H9 (cell line): ENCODE data around the gene MKRN2OS. TPM values are rescaled to one million over a fixed set of nuclear protein-coding genes. Genes with fewer than 3 reads are reported as not detected.

Source experiments
- DNase-seq: peaks from one replicate; pipeline ENCODE4 v3.0.0-alpha.2; 2017
- H2AFZ ChIP-seq: one replicate; pipeline ENCODE4 v1.6.1; 2013; ENCODE audit warnings: mild to moderate bottlenecking, low read length, control low read depth, moderate library complexity
- H2AK5ac ChIP-seq: 2 replicates; pipeline ENCODE4 v1.6.1; 2013; ENCODE audit warnings: low read length, control low read depth, mixed read lengths; ENCODE audit not compliant: insufficient read length
- H2BK120ac ChIP-seq: one replicate; pipeline ENCODE4 v1.6.1; 2013; ENCODE audit warnings: low read depth, mild to moderate bottlenecking, low read length, control low read depth, inconsistent platforms; ENCODE audit not compliant: poor library complexity, severe bottlenecking
- H2BK12ac ChIP-seq: 2 replicates; pipeline ENCODE4 v1.6.1; 2013; ENCODE audit warnings: low read length, control low read depth, mixed read lengths, low read depth; ENCODE audit not compliant: insufficient read length
- H2BK15ac ChIP-seq: 2 replicates; pipeline ENCODE4 v1.6.1; 2013; ENCODE audit warnings: low read depth, low read length, control low read depth
- H2BK20ac ChIP-seq: one replicate; pipeline ENCODE4 v1.6.1; 2013; ENCODE audit warnings: low read depth, mild to moderate bottlenecking, low read length, control low read depth, inconsistent platforms; ENCODE audit not compliant: poor library complexity, severe bottlenecking
- H2BK5ac ChIP-seq: 2 replicates; pipeline ENCODE4 v1.6.1; 2013; ENCODE audit warnings: low read length, control low read depth, mixed read lengths; ENCODE audit not compliant: insufficient read length
- H3K14ac ChIP-seq: 2 replicates; pipeline ENCODE4 v1.6.1; 2013; ENCODE audit warnings: low read length, control low read depth; ENCODE audit not compliant: insufficient read depth
- H3K18ac ChIP-seq: 2 replicates; pipeline ENCODE4 v1.6.1; 2013; ENCODE audit warnings: low read depth, mild to moderate bottlenecking, mixed read lengths, low read length, control low read depth; ENCODE audit not compliant: insufficient read length
- H3K23ac ChIP-seq: 2 replicates; pipeline ENCODE4 v1.6.1; 2013; ENCODE audit warnings: low read length, control low read depth, mixed read lengths, low read depth; ENCODE audit not compliant: insufficient read length
- H3K23me2 ChIP-seq: 2 replicates; pipeline ENCODE4 v1.6.1; 2013; ENCODE audit warnings: low read depth, mild to moderate bottlenecking, mixed read lengths, low read length, control low read depth; ENCODE audit not compliant: insufficient read length, poor library complexity, severe bottlenecking
- H3K27ac ChIP-seq: 2 replicates; pipeline ENCODE4 v1.5.1; 2013; ENCODE audit warnings: low read length, control low read depth, mixed read lengths, low read depth; ENCODE audit not compliant: insufficient read length
- H3K27me3 ChIP-seq: 2 replicates; pipeline ENCODE4 v1.6.1; 2013; ENCODE audit warnings: low read length, control low read depth, inconsistent platforms; ENCODE audit not compliant: insufficient read depth
- H3K4ac ChIP-seq: 2 replicates; pipeline ENCODE4 v1.6.1; 2013; ENCODE audit warnings: low read depth, mild to moderate bottlenecking, control low read depth, inconsistent platforms, low read length, moderate library complexity
- H3K4me1 ChIP-seq: 2 replicates; pipeline ENCODE4 v1.6.1; 2013; ENCODE audit warnings: low read length, control low read depth, inconsistent platforms; ENCODE audit not compliant: insufficient read depth
- H3K4me2 ChIP-seq: 2 replicates; pipeline ENCODE4 v1.6.1; 2013; ENCODE audit warnings: low read length, control low read depth, mixed read lengths; ENCODE audit not compliant: insufficient read length, insufficient read depth
- H3K56ac ChIP-seq: 2 replicates; pipeline ENCODE4 v1.6.1; 2013; ENCODE audit warnings: low read depth, mild to moderate bottlenecking, mixed read lengths, low read length, control low read depth; ENCODE audit not compliant: insufficient read length
- H3K79me1 ChIP-seq: 2 replicates; pipeline ENCODE4 v1.6.1; 2013; ENCODE audit warnings: low read depth, mild to moderate bottlenecking, moderate library complexity, low read length, control low read depth, inconsistent platforms; ENCODE audit not compliant: insufficient read depth, poor library complexity, severe bottlenecking
- H3K79me2 ChIP-seq: 2 replicates; pipeline ENCODE4 v1.6.1; 2013; ENCODE audit warnings: low read length, control low read depth, inconsistent platforms; ENCODE audit not compliant: insufficient read depth
- H3K9ac ChIP-seq: 2 replicates; pipeline ENCODE4 v1.6.1; 2013; ENCODE audit warnings: low read length, control low read depth, mixed read lengths; ENCODE audit not compliant: insufficient read length; ENCODE audit errors: extremely low read depth
- H3K9me3 ChIP-seq: one replicate; pipeline ENCODE4 v1.6.1; 2013; ENCODE audit warnings: low read depth, low read length, inconsistent platforms; ENCODE audit not compliant: control insufficient read depth
- H3T11ph ChIP-seq: one replicate; pipeline ENCODE4 v1.6.1; 2013; ENCODE audit warnings: mild to moderate bottlenecking, low read length, control low read depth, inconsistent platforms
- H4K20me1 ChIP-seq: one replicate; pipeline ENCODE4 v1.6.1; 2013; ENCODE audit not compliant: control insufficient read depth, insufficient read length, insufficient read depth
- H4K5ac ChIP-seq: 2 replicates; pipeline ENCODE4 v1.6.1; 2013; ENCODE audit warnings: low read depth, mild to moderate bottlenecking, mixed read lengths, low read length, control low read depth; ENCODE audit not compliant: insufficient read length
- H4K8ac ChIP-seq: replicated peaks from 2 replicates; pipeline ENCODE4 v1.6.1; 2013; ENCODE audit warnings: low read length, control low read depth, mixed read lengths, low read depth; ENCODE audit not compliant: insufficient read length
- H4K91ac ChIP-seq: 2 replicates; pipeline ENCODE4 v1.6.1; 2013; ENCODE audit warnings: low read depth, mild to moderate bottlenecking, moderate library complexity, mixed read lengths, low read length, control low read depth; ENCODE audit not compliant: insufficient read length
- H3K27ac Mint-ChIP-seq, 3 experiments: 2 replicates in 2 of 3; 3 replicates in 1 of 3; pipeline ENCODE4 v1.8.0; 2020 to 2021; ENCODE audit warnings: mixed read lengths in 3 of 3, mild to moderate bottlenecking in 1 of 3, moderate library complexity in 1 of 3
- H3K27me3 Mint-ChIP-seq: 2 replicates; pipeline ENCODE4 v1.8.0; 2021; ENCODE audit warnings: low read depth, mild to moderate bottlenecking, moderate library complexity, mixed read lengths
- H3K36me3 Mint-ChIP-seq, 3 experiments: 2 replicates in 2 of 3; 3 replicates in 1 of 3; pipeline ENCODE4 v1.8.0; 2020 to 2021; ENCODE audit warnings: low read depth in 3 of 3, mixed read lengths in 3 of 3; ENCODE audit not compliant: insufficient read depth in 1 of 3
- H3K4me1 Mint-ChIP-seq, 2 experiments: 2 replicates each; pipeline ENCODE4 v1.8.0; 2020; ENCODE audit warnings: mixed read lengths in 2 of 2
- H3K4me3 Mint-ChIP-seq, 2 experiments: 2 replicates in 1 of 2; 3 replicates in 1 of 2; pipeline ENCODE4 v1.8.0; 2020 to 2021; ENCODE audit warnings: mild to moderate bottlenecking in 2 of 2, mixed read lengths in 2 of 2, moderate library complexity in 1 of 2
- H3K9me3 Mint-ChIP-seq, 2 experiments: 2 replicates in 1 of 2; 3 replicates in 1 of 2; pipeline ENCODE4 v1.8.0; 2020; ENCODE audit warnings: mild to moderate bottlenecking in 2 of 2, mixed read lengths in 2 of 2, moderate library complexity in 1 of 2
- CTCF ChIP-seq: fragments of 200-600 bp; sonication (generic); conservative IDR thresholded peaks from 3 replicates; pipeline ENCODE4 v1.8.0; 2021; ENCODE audit warnings: antibody characterized with exemption, mild to moderate bottlenecking
- total RNA-seq: library from RNA; stranded (reverse); gene quantifications from 2 replicates; pipeline ENCODE4 v1.2.1, GENCODE V29; 2021

MKRN2OS gene
- total RNA-seq, 1 experiment from 2014 or later: 0.44 TPM

- Histone ChIP-seq H3K4me1 (no peaks in the 10 kb centered on the region), H3K27ac (no peak overlapping the region), H2BK15ac (no peak overlapping the region), H2AFZ (no peak overlapping the region), H2BK12ac (no peak overlapping the region), H3K56ac (no peak overlapping the region), H3K79me2 (peaks cover 21% of the 10 kb centered on the region; the same call in 1 of the 2 replicates), H3K9ac (no peak overlapping the region), H4K91ac (no peak overlapping the region), H3T11ph (no peak overlapping the region), H2AK5ac (no peak overlapping the region), H3K79me1 (peaks cover 8% of the 10 kb centered on the region), H4K8ac (no peak overlapping the region), H3K4me2 (no peak overlapping the region), H3K27me3 (no peaks in the 10 kb centered on the region), H3K23ac (no peak overlapping the region), H3K9me3 (no peaks in the 10 kb centered on the region), H3K18ac (no peak overlapping the region), H2BK5ac (no peak overlapping the region), H4K5ac (no peak overlapping the region), H2BK120ac (no peak overlapping the region), H4K20me1 (no peaks in the 10 kb centered on the region), H2BK20ac (no peak overlapping the region), H3K4ac (no peak overlapping the region), H3K14ac (no peak overlapping the region), H3K23me2 (no peaks in the 10 kb centered on the region)
- Mint-ChIP-seq H3K4me3 (no peak overlapping the region), H3K4me1 (peaks cover 26 to 27% of the 10 kb centered on the region in 2 experiments), H3K27ac (no peak overlapping the region), H3K36me3 (peaks cover 21 to 29% (median 26%) of the 10 kb centered on the region in 3 experiments; a peak in 6 of 7 replicates), H3K9me3 (no peaks in the 10 kb centered on the region), H3K27me3 (no peaks in the 10 kb centered on the region)
- no peak for TF ChIP-seq CTCF
- no peak for DNase-seq
These were observed 21.7 kb upstream of the MKRN2OS start for GRCh38 chr3:12566976-12567375.
